Sigmoid colon (tissue), 7 donors: ENCODE data around the gene FBXO17. TPM values are rescaled to one million over a fixed set of nuclear protein-coding genes. Genes with fewer than 3 reads are reported as not detected.
"Not testable (repeated sequence)": the region's sequence is repeated elsewhere in the genome, so short reads cannot be mapped to it uniquely, and the experiment has no call there.

Source experiments
- DNase-seq: peaks from one replicate; pipeline ENCODE4 v3.0.0-alpha.2; 2019
- H3K27ac ChIP-seq, 4 donors: fragments of 200-600 bp; sonication (generic); one replicate each; pipeline ENCODE4 v1.5.1; 2016 to 2019; ENCODE audit warnings: mild to moderate bottlenecking in 1 of 4
- H3K27me3 ChIP-seq, 3 donors: fragments of 200-600 bp; sonication (generic); one replicate each; pipeline ENCODE4 v1.5.1; 2019; ENCODE audit warnings: mild to moderate bottlenecking in 1 of 3
- H3K36me3 ChIP-seq, 4 donors: fragments of 200-600 bp; sonication (generic); one replicate each; pipeline ENCODE4 v1.5.1; 2016 to 2019
- H3K4me1 ChIP-seq, 4 donors: fragments of 200-600 bp; sonication (generic); one replicate each; pipeline ENCODE4 v1.5.1; 2017 to 2019
- H3K4me3 ChIP-seq, 4 donors: fragments of 200-600 bp; sonication (generic); one replicate each; pipeline ENCODE4 v1.5.1; 2017 to 2019; ENCODE audit warnings: mild to moderate bottlenecking in 2 of 4, moderate library complexity in 1 of 4
- H3K9me3 ChIP-seq, 4 donors: fragments of 200-600 bp in 3 of 4; sonication (generic) in 3 of 4; one replicate each; pipeline versions ENCODE4 v1.5.1 to v1.6.1; 2013 to 2019
- EP300 ChIP-seq, 4 donors: sonication (generic); formaldehyde crosslinking; IDR thresholded peaks; one replicate each; pipeline ENCODE4 v1.6.1; 2017; ENCODE audit warnings: antibody characterized with exemption in 4 of 4
- POLR2A ChIP-seq, 2 donors: fragments of 450-650 bp; IDR thresholded peaks; one replicate each; pipeline ENCODE4 v1.6.1; 2016; ENCODE audit warnings: antibody characterized with exemption in 2 of 2, mild to moderate bottlenecking in 2 of 2, moderate library complexity in 2 of 2
- POLR2AphosphoS5 ChIP-seq, 4 donors: sonication (generic); formaldehyde crosslinking; IDR thresholded peaks; one replicate each; pipeline ENCODE4 v1.6.1; 2017; ENCODE audit warnings: antibody characterized with exemption in 4 of 4
- WGBS, 2 donors: extraction: QIAGEN DNeasy Blood & Tissue Kit; methylation state at CpG; one replicate each; pipeline ENCODE4 v1.1.7; 2013; 5-methylcytosine and 5-hydroxymethylcytosine counted together
- intact Hi-C: fragments of 100-400 bp; cut with DNase I; formaldehyde crosslinking; loops from one replicate; pipeline ENCODE4 v1.15.1; 2023
- polyA plus RNA-seq, 3 donors: library from polyadenylated mRNA; stranded (reverse); fragments of 200-250 nt; gene quantifications; one replicate each; pipeline ENCODE4 v1.2.3, GENCODE V29; 2013
- total RNA-seq, 4 donors: library from RNA; depleted of rRNA; stranded (reverse); fragments of >200 nt; gene quantifications; one replicate each; pipeline ENCODE4 v1.1.0, GENCODE V29; 2016
- TF ChIP-seq, protein P1 (sequence below), 4 experiments: fragments of 450-650 bp in 3 of 4; fragments of 200-600 bp in 1 of 4; IDR thresholded peaks; one replicate each; pipeline ENCODE4 v1.5.1; 2016 to 2019; ENCODE audit warnings: antibody characterized with exemption in 4 of 4, mild to moderate bottlenecking in 3 of 4, moderate library complexity in 2 of 4
- donor health status: healthy with polysubstance abuse.
- donor health status: Bipolar disorder and iron deficiency.
- donor health status: healthy.

Gene FBXO17
- total and polyA plus RNA-seq, 7 donors: 1.6 to 28.6 (median 20.3) TPM

DNA sequence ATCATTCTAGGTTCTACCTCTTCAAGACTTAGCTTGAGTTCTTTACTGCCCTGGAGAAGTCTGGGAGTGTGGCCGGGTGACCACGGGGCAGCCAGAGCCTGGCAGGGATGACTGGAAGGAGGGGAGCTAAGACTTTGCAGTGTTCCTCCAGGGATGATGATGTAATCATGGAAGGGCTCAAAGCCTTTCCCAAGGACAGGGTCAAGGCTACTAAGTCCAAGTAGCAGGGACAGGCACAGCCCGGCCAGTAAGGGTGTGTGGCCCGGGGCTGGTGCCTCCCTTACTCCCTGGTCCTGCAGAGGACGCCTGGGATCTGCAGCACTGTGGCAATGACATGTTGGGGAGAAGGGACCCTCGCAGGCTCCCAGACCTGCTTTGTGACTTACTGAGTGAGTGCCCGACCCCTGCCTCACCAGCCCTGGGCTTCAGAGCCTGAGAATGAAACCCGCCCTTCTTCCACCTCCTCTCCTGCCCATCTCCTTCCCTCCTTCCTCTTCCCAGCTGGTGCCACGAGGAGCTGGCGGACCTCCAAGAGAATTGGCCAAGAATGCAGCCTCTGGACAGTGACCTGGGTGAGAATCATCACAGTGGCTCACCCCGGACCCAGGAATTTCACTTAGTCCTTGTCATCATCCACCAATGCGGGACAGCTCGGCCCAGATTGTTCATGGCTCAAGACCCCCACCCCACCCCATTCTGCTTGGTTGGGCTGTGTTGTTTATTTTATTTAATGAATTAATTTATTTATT, 15.6 kb upstream of the FBXO17 start:
- no peak for DNase-seq
- TF ChIP-seq POLR2AphosphoS5 (IDR thresholded peaks at IDR 0.05): no peak
- TF ChIP-seq, protein P1, sequence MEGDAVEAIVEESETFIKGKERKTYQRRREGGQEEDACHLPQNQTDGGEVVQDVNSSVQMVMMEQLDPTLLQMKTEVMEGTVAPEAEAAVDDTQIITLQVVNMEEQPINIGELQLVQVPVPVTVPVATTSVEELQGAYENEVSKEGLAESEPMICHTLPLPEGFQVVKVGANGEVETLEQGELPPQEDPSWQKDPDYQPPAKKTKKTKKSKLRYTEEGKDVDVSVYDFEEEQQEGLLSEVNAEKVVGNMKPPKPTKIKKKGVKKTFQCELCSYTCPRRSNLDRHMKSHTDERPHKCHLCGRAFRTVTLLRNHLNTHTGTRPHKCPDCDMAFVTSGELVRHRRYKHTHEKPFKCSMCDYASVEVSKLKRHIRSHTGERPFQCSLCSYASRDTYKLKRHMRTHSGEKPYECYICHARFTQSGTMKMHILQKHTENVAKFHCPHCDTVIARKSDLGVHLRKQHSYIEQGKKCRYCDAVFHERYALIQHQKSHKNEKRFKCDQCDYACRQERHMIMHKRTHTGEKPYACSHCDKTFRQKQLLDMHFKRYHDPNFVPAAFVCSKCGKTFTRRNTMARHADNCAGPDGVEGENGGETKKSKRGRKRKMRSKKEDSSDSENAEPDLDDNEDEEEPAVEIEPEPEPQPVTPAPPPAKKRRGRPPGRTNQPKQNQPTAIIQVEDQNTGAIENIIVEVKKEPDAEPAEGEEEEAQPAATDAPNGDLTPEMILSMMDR (IDR thresholded peaks at IDR 0.05): no peak
- Histone ChIP-seq H3K4me3 (no peak overlapping the region), H3K9me3 (peaks cover 0 to 4% (median 0%) of the 10 kb centered on the region in 4 donors), H3K27ac (no peak overlapping the region), H3K4me1 (no peaks in the 10 kb centered on the region), H3K27me3 (no peaks in the 10 kb centered on the region), H3K36me3 (no peaks in the 10 kb centered on the region)
- intact Hi-C loops: no loop called here
- 59 to 75% methylated on average over 13 of the region's 13 CpGs for WGBS, 2 donors

DNA sequence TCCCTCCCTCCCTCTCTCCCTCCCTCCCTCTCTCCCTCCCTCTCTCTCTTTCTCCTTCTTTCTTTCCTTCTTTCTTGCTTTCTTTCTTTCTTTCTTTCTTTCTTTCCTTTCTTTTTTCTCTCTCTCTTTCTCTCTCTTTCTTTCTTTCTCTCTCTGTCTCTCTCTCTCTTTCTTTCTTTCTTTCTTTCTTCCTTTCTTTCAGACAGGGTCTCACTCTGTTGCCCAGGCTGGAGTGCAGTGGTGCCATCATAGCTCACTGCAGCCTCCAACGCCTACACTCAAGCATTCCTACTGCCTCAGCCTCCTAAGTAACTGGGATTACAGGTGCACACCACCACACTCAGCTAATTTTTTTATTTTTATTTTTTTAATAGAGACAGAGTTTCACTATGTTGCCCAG, 14.1 kb upstream of the FBXO17 start:
- 58 to 76% methylated on average over 1 of the region's 1 CpG for WGBS, 2 donors
- H3K4me1 ChIP-seq, H3K9me3 ChIP-seq, H3K27ac ChIP-seq, intact Hi-C loops, H3K4me3 ChIP-seq, H3K27me3 ChIP-seq, H3K36me3 ChIP-seq, DNase-seq: not testable (repeated sequence)

DNA sequence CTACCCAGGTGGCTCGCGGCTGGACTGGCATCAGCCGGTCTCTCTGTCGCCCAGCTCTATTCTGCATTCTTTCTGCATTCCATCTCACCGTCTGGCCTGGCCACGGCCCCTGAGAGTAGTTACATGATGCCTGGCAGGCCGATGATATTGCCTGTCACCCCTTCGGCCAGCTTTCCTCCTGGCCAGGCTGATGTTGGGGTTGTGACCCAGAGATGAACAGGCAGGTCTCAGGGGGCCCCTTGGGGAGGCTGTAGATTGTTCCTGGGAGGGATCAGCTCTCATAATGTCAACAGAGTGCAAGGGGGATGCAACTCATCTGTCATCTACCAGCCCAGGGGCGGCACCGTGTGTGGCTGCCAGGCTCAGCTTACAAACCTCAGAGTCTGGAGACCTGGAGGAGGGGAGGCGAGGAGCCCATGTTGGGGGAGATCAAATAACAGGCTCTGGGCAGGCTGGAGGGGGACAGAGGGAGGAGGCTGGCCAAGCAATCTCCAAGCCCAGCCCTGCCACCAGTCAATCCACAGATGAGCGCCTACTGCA, 13.6 kb upstream of the FBXO17 start:
- DNase-seq: no peak
- TF ChIP-seq, protein P1 (IDR thresholded peaks at IDR 0.05): no peak
- TF ChIP-seq POLR2A (IDR thresholded peaks at IDR 0.05): no peak
- TF ChIP-seq POLR2AphosphoS5 (IDR thresholded peaks at IDR 0.05): no peak
- no peak for TF ChIP-seq EP300 (IDR thresholded peaks at IDR 0.05)
- Histone ChIP-seq H3K27ac (no peak overlapping the region), H3K4me1 (no peaks in the 10 kb centered on the region), H3K9me3 (peaks cover 0 to 4% (median 0%) of the 10 kb centered on the region in 4 donors), H3K27me3 (no peaks in the 10 kb centered on the region), H3K4me3 (no peak overlapping the region), H3K36me3 (no peaks in the 10 kb centered on the region)
- intact Hi-C loops: no loop called here
- 21 to 40% methylated on average over 12 of the region's 12 CpGs for WGBS, 2 donors

DNA sequence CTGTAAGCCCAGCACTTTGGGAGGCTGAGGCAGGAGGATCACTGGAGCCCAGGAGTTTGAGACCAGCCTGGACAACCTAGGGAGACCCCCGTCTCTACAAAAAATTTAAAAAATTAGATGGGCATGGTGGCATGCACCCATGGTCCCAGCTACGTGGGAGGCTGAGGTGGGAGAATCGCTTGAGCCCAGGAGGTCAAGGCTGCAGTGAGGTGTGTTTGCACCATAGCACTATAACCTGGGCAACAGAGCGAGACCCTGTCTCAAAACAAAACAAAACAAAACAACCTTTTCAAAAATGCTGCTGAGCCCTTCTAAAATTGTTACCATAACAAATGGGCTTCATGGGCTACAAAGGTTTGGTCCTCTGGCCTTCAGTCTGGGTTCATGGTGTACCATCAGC, 13.1 kb upstream of the FBXO17 start:
- 80 to 90% methylated on average over 4 of the region's 4 CpGs for WGBS, 2 donors
- DNase-seq, H3K36me3 ChIP-seq, H3K4me1 ChIP-seq, H3K4me3 ChIP-seq, intact Hi-C loops, H3K27ac ChIP-seq, H3K27me3 ChIP-seq, H3K9me3 ChIP-seq: not testable (repeated sequence)

DNA sequence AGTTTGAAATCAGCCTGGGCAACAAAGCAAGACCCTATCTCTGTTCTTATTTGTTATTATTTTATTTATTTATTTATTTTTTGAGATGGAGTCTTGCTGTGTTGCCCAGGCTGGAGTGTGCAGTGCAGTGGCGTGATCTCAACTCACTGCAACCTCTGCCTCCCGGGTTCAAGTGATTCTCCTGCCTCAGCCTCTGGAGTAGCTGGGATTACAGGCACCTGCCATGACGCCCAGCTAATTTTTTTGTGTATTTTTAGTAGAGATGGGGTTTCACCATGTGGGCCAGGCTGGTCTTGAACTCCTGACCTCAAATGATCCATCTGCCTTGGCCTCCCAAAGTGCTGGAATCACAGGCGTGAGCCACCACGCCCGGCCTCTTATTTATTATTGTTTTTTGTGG, 12.2 kb upstream of the FBXO17 start:
- H3K4me3 ChIP-seq, H3K4me1 ChIP-seq, H3K9me3 ChIP-seq, intact Hi-C loops, H3K27me3 ChIP-seq, H3K27ac ChIP-seq, H3K36me3 ChIP-seq, DNase-seq: not testable (repeated sequence)
- WGBS, 2 donors: 75 to 91% methylated on average over 6 of the region's 6 CpGs

DNA sequence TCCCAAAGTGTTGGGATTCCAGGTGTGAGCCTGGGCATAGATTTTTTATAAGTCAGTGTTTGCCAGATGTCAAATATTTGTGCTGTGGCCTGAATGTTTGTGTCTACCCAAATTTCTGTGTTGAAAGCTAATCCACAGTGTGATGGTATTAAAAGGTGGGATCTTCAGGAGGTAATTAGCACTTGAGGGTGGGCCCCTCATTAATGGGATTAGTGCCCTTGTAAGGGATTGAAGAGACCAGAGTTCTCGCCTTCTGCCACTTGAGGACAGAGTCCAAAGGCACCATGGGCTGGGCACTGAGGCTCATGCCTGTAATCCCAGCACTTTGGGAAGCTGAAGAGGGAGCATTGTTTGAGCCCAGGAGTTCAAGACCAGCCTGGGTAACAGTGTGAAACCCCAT, 9.7 kb upstream of the FBXO17 start:
- H3K27ac ChIP-seq: no peak overlapping the region
- no peaks in the 10 kb centered on the region for H3K27me3 ChIP-seq
- H3K4me1 ChIP-seq: no peaks in the 10 kb centered on the region
- no peak for DNase-seq
- no peaks in the 10 kb centered on the region for H3K9me3 ChIP-seq
- intact Hi-C loops: no loop called here
- TF ChIP-seq, protein P1 (IDR thresholded peaks at IDR 0.05): no peak
- TF ChIP-seq POLR2A (IDR thresholded peaks at IDR 0.05) (no peak), POLR2AphosphoS5 (IDR thresholded peaks at IDR 0.05) (no peak), EP300 (IDR thresholded peaks at IDR 0.05) (no peak)
- no peaks in the 10 kb centered on the region for H3K36me3 ChIP-seq
- no peak overlapping the region for H3K4me3 ChIP-seq
- WGBS, 2 donors: 69 to 87% methylated on average over 1 of the region's 1 CpG
